NCI-H128 (cell line): ENCODE results near the gene DDX10.

ENCODE experiments used
- DNase-seq: peaks from one replicate; lab custom pipeline; 2025; ENCODE audit not compliant: unreplicated experiment; lab: John Stamatoyannopoulos, UW

Gene DDX10

GRCh38 chr11:108970221-108970991 lies 305.5 kb downstream of the DDX10 start:
- no peak for DNase-seq

- no peak for DNase-seq
Measured at GRCh38 chr11:108973402-108974162, 308.7 kb downstream of the DDX10 start.

GRCh38 chr11:108975026-108975425 lies 310.2 kb downstream of the DDX10 start:
- DNase-seq: no peak

- no peak for DNase-seq
Measured at GRCh38 chr11:108975641-108976071, 310.8 kb downstream of the DDX10 start.

GRCh38 chr11:108983636-108984420 lies 319.0 kb downstream of the DDX10 start:
- no peak for DNase-seq

GRCh38 chr11:108984523-108984922 lies 319.7 kb downstream of the DDX10 start:
- DNase-seq: no peak

- DNase-seq: no peak
Measured at GRCh38 chr11:108985236-108985944, 320.5 kb downstream of the DDX10 start.

GRCh38 chr11:108985945-108986279 lies 321.0 kb downstream of the DDX10 start:
- no peak for DNase-seq
